Right lung (tissue), 5 donors: Measurements from ENCODE around the gene CPNE7. TPM values are rescaled to one million over a fixed set of nuclear protein-coding genes. Genes with fewer than 3 reads are reported as not detected.
A peak's percentile ranks its signal among the peaks of the same experiment; 100 is the strongest.

Experiments
- DNase-seq, 2 donors: peaks; one replicate each; pipeline ENCODE4 v3.0.0-alpha.2; 2013
- polyA plus RNA-seq, 5 donors: library from polyadenylated mRNA; unstranded; fragments of 120-200 nt; gene quantifications; one replicate each; pipeline versions ENCODE4 v1.2.1 to v1.2.3, GENCODE V29; 2013; ENCODE audit warnings: inconsistent platforms in 1 of 5, low replicate concordance in 1 of 5; ENCODE audit not compliant: insufficient read length in 5 of 5, insufficient read depth in 1 of 5

The CPNE7 gene
- polyA plus RNA-seq, 5 donors, result 0.26 to 0.76 (median 0.33) TPM; not detected in 1

GRCh38 chr16:89602273-89602951 lies 26.9 kb downstream of the CPNE7 start:
- no peak for DNase-seq

GRCh38 chr16:89602952-89603590 lies 27.5 kb downstream of the CPNE7 start:
- DNase-seq, result no peak

- DNase-seq, result no peak
Observed at GRCh38 chr16:89604764-89605163, 29.2 kb downstream of the CPNE7 start.

- DNase-seq, result no peak
Observed at GRCh38 chr16:89605186-89605970, 29.8 kb downstream of the CPNE7 start.

- no peak for DNase-seq
Observed at GRCh38 chr16:89606006-89606405, 30.4 kb downstream of the CPNE7 start.

GRCh38 chr16:89607453-89607852 lies 31.9 kb downstream of the CPNE7 start:
- no peak for DNase-seq

GRCh38 chr16:89607937-89608740 lies 32.6 kb downstream of the CPNE7 start:
- no peak for DNase-seq

- DNase-seq, result no peak
Observed at GRCh38 chr16:89610108-89610453, 34.5 kb downstream of the CPNE7 start.

GRCh38 chr16:89612415-89613166 lies 37.0 kb downstream of the CPNE7 start:
- DNase-seq, result no peak

GRCh38 chr16:89613231-89613953 lies 37.8 kb downstream of the CPNE7 start, which contains the start of gene DPEP1:
Gene DPEP1, plus strand, starts transcription at chr16:89613642. Its CDS starts 16,769 bp downstream, at chr16:89630411.
- DNase-seq, result no peak

GRCh38 chr16:89613954-89614459 lies 38.4 kb downstream of the CPNE7 start:
- no peak for DNase-seq

- no peak for DNase-seq
Observed at GRCh38 chr16:89615176-89615575, 39.6 kb downstream of the CPNE7 start.

GRCh38 chr16:89615596-89616090 lies 40.1 kb downstream of the CPNE7 start:
- no peak for DNase-seq

- DNase-seq, result no peak
Observed at GRCh38 chr16:89616623-89617022, 41.1 kb downstream of the CPNE7 start.

- no peak for DNase-seq
Observed at GRCh38 chr16:89617036-89617435, 41.5 kb downstream of the CPNE7 start.

GRCh38 chr16:89618109-89618998 lies 42.8 kb downstream of the CPNE7 start:
- no peak for DNase-seq

GRCh38 chr16:89619840-89620239 lies 44.3 kb downstream of the CPNE7 start:
- peak in 1 of 2 donors; percentile 40 for DNase-seq

GRCh38 chr16:89620406-89620841 lies 44.9 kb downstream of the CPNE7 start:
- DNase-seq, result no peak
